PC-9 (cell line): ENCODE data around the gene OBSL1. TPM values are rescaled to one million over a fixed set of nuclear protein-coding genes. Genes with fewer than 3 reads are reported as not detected.

Experiments
- BruUV-seq: library from RNA; stranded (reverse); fragments of 400-500 nt; replicated peaks from 2 replicates; lab custom pipeline; 2021; lab: Mats Ljungman, UMichigan
- CTCF ChIA-PET: fragments of 300-600 bp; sonication (Branson Sonifier 250); formaldehyde crosslinking; loops from one replicate; lab custom pipeline; 2022; ENCODE audit warnings: antibody characterized with exemption; lab: Charles Lee
- POLR2A ChIA-PET: fragments of 300-600 bp; sonication (Branson Sonifier 250); formaldehyde crosslinking; loops from one replicate; lab custom pipeline; 2022; ENCODE audit warnings: antibody characterized with exemption; ENCODE audit not compliant: unreplicated experiment; lab: Charles Lee
- DNase-seq, 2 experiments: peaks; one replicate each; pipeline versions ENCODE4 v3.0.0 to v3.0.0-alpha.2; 2015 to 2022; ENCODE audit warnings: mixed read lengths in 1 of 2
- H2AFZ ChIP-seq: fragments of 200-600 bp; sonication (generic); 2 replicates; pipeline ENCODE4 v1.8.1; 2017; ENCODE audit warnings: antibody characterized with exemption
- H3F3A ChIP-seq: fragments of 200-600 bp; sonication (generic); 2 replicates; pipeline ENCODE4 v1.8.1; 2017; ENCODE audit warnings: antibody characterized with exemption, mild to moderate bottlenecking, low read depth; ENCODE audit not compliant: insufficient read depth
- H3K27ac ChIP-seq: fragments of 200-600 bp; sonication (generic); 2 replicates; pipeline ENCODE4 v1.6.1; 2016; ENCODE audit warnings: mixed run types
- H3K27me3 ChIP-seq: fragments of 200-600 bp; sonication (generic); 2 replicates; pipeline ENCODE4 v1.6.1; 2016; ENCODE audit warnings: low read depth, mixed run types; ENCODE audit not compliant: insufficient read depth
- H3K36me3 ChIP-seq: fragments of 200-600 bp; sonication (generic); 2 replicates; pipeline ENCODE4 v1.6.1; 2016; ENCODE audit warnings: low read depth, mixed run types
- H3K4me1 ChIP-seq: fragments of 200-600 bp; sonication (generic); replicated peaks from 2 replicates; pipeline ENCODE4 v1.6.1; 2016; ENCODE audit warnings: mixed run types; ENCODE audit not compliant: insufficient read depth
- H3K4me2 ChIP-seq: fragments of 200-600 bp; sonication (generic); 2 replicates; pipeline ENCODE4 v1.6.1; 2017; ENCODE audit warnings: mixed run types
- H3K4me3 ChIP-seq: fragments of 200-600 bp; sonication (generic); 2 replicates; pipeline ENCODE4 v1.6.1; 2016; ENCODE audit warnings: mixed run types
- H3K79me2 ChIP-seq: fragments of 200-600 bp; sonication (generic); 2 replicates; pipeline ENCODE4 v1.6.1; 2017; ENCODE audit warnings: low read depth, mixed run types
- H3K9me2 ChIP-seq: fragments of 200-600 bp; sonication (generic); 2 replicates; pipeline ENCODE4 v1.8.1; 2017; ENCODE audit warnings: mild to moderate bottlenecking; ENCODE audit not compliant: insufficient read depth
- H3K9me3 ChIP-seq: fragments of 200-600 bp; sonication (generic); 2 replicates; pipeline ENCODE4 v1.8.1; 2016; ENCODE audit warnings: low read depth; ENCODE audit not compliant: insufficient read depth
- H4K20me1 ChIP-seq: fragments of 200-600 bp; sonication (generic); 2 replicates; pipeline ENCODE4 v1.8.1; 2017; ENCODE audit not compliant: insufficient read depth
- EZH2 ChIP-seq: fragments of 200-600 bp; sonication (generic); IDR thresholded peaks from 2 replicates; pipeline ENCODE4 v1.8.0; 2017; ENCODE audit warnings: antibody characterized with exemption, low read depth
- intact Hi-C: fragments of 100-400 bp; cut with micrococcal nuclease; formaldehyde crosslinking; loops from one replicate; pipeline ENCODE4 v1.10.0; 2022; ENCODE audit not compliant: unreplicated experiment
- total RNA-seq: library from RNA; stranded (reverse); gene quantifications from 2 replicates; pipeline ENCODE4 v1.2.3, GENCODE V29; 2021
- TF ChIP-seq, protein P1 (sequence below): fragments of 200-600 bp; sonication (generic); conservative IDR thresholded peaks from 2 replicates; pipeline ENCODE4 v1.6.1; 2017; ENCODE audit warnings: mixed run types, antibody characterized with exemption, mild to moderate bottlenecking, moderate library complexity

The OBSL1 gene
- total RNA-seq, 1 experiment from 2014 or later = 110 TPM

DNA sequence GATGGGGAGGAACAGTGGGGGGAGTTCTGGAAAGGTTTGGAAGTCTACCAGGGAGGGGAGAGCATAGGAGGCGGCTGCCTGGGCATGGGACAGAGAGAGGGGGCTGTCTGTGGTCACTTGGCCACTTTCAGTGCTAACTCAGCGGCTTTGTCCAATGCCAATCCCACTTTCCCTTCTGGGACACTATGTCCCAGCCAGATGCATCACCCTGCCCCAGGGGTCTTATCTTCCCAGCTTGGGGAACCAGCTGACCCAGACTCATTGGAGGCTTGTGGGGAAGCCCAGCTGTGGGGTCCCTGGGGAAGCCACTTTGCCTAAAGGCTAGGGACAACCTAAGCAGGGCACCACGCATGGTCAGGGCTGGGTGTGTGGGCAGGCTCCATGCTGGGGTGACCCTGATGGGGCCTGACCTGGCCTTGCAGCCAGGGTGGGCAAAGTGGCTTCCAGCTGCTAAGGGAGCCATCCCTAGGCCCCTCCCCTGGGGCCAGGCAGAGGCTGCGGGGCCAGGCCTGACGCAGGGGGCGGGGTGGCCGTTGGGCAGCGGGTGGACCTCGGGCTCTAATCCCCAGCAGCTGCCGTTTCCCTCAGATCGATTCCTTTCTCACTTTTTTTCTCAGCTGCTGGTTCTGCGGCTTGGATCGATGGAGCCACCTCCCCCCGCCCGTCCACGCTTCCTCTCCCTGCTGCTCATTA is 58.7 kb downstream of the OBSL1 start:
- Histone ChIP-seq H3K36me3 (no peaks in the 10 kb centered on the region), H3K9me3 (no peaks in the 10 kb centered on the region), H4K20me1 (no peaks in the 10 kb centered on the region), H3K4me2 (no peak overlapping the region), H3K79me2 (no peaks in the 10 kb centered on the region), H3K27ac (no peak overlapping the region), H3K27me3 (peaks cover 74% of the 10 kb centered on the region), H3K4me1 (no peaks in the 10 kb centered on the region), H2AFZ (no peak overlapping the region), H3F3A (no peaks in the 10 kb centered on the region), H3K4me3 (no peak overlapping the region), H3K9me2 (no peaks in the 10 kb centered on the region)
- intact Hi-C loops = no loop called here
- DNase-seq = no peak
- BruUV-seq = no TSS peak
- POLR2A ChIA-PET = no interaction called here
- TF ChIP-seq EZH2 = no peak
- TF ChIP-seq, protein P1, sequence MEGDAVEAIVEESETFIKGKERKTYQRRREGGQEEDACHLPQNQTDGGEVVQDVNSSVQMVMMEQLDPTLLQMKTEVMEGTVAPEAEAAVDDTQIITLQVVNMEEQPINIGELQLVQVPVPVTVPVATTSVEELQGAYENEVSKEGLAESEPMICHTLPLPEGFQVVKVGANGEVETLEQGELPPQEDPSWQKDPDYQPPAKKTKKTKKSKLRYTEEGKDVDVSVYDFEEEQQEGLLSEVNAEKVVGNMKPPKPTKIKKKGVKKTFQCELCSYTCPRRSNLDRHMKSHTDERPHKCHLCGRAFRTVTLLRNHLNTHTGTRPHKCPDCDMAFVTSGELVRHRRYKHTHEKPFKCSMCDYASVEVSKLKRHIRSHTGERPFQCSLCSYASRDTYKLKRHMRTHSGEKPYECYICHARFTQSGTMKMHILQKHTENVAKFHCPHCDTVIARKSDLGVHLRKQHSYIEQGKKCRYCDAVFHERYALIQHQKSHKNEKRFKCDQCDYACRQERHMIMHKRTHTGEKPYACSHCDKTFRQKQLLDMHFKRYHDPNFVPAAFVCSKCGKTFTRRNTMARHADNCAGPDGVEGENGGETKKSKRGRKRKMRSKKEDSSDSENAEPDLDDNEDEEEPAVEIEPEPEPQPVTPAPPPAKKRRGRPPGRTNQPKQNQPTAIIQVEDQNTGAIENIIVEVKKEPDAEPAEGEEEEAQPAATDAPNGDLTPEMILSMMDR = no peak
- CTCF ChIA-PET = interaction anchor here (0.5 kb wide), 1 partner anchor 102 kb away, joined by 5 read pairs; no protein-coding TSS in a partner anchor

DNA sequence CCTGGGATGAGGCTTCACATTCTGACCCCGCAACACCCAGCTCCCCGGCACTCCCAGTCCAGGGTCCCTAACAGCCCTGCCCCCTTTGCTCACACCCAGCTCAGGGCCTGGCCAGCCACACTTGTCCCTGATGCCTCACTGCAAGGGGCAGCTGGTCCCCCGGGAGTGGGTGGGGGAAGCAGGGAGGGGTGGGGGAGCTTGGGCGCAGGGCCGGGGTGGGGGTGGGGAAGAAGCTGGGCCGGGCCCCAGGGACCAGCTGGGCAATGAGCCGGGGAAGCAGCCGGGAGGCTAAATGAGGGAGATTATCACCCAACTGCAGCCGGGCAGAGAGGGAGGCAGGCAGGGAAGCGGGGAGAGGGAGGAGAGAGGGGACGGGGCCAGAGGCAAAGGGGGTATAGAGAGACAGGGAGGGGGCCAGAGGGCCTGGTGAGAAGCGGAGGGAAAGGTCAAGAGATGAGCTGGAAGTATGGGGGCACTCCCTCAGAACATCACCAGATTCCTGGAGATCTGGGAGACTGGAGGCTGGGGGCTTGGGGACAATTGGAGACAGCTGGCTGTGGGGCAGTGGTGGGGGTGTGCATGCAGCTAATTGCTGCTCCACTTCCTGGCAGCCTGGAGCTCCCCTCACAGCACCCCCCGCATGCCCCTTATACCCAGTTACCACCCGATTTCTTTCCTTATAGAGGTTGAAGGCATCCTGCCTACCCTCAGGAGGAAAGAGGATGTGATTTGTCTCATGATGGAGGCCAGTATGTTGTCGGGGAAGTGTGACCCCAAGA is 59.6 kb downstream of the OBSL1 start:
- H3K9me2 ChIP-seq = no peaks in the 10 kb centered on the region
- H2AFZ ChIP-seq = no peak overlapping the region
- no peak overlapping the region for H3K27ac ChIP-seq
- intact Hi-C loops = no loop called here
- no peaks in the 10 kb centered on the region for H4K20me1 ChIP-seq
- ChIA-PET CTCF (interaction anchor here (0.6 kb wide), 3 partner anchors 19 to 30 kb away, joined by 3 to 4 read pairs (median 4); no protein-coding TSS in a partner anchor), POLR2A (interaction anchor here (0.7 to 0.8 kb wide), 3 partner anchors 9 to 1250 kb away, joined by 3 to 6 read pairs (median 3); no protein-coding TSS in a partner anchor)
- peaks cover 65% of the 10 kb centered on the region for H3K27me3 ChIP-seq
- H3K4me1 ChIP-seq = no peaks in the 10 kb centered on the region
- H3K36me3 ChIP-seq = no peaks in the 10 kb centered on the region
- BruUV-seq = no TSS peak
- no peak for DNase-seq
- no peak overlapping the region for H3K4me3 ChIP-seq
- TF ChIP-seq, protein P1 = no peak
- TF ChIP-seq EZH2 = no peak
- no peaks in the 10 kb centered on the region for H3K9me3 ChIP-seq
- no peak overlapping the region for H3K4me2 ChIP-seq
- no peaks in the 10 kb centered on the region for H3F3A ChIP-seq
- no peaks in the 10 kb centered on the region for H3K79me2 ChIP-seq

DNA sequence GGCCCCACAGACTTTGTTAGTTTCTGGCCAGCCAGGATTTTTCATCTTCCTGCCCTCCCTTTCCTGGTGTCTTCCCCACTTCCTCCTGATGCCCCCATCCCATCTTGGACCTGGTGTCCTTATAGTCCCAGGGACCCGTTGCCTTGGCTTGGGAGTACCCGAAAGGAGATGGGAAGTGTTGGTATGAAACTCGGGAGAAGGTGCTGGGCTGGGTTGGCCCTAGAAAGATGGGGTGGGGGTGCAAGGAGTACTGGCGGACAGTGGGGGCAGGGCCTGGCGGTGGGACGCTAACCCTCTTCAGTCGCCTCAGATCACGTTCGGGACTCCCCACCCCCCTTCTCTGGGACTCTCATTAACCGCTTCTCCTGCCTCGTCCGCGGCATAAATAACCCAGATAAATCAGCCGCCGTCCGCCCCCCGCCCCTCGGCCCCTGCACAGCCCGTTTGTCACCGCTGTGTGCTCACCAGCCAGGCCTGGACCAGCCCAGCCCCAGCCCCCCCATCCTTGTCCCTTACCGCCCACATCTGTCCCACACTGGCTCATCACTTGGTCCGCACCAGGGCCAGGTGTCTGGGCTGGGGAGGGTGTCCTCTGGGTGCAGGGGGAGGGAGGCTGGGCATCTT is 60.7 kb downstream of the OBSL1 start:
- BruUV-seq = no TSS peak
- Histone ChIP-seq H3K79me2 (no peaks in the 10 kb centered on the region), H3K4me1 (no peaks in the 10 kb centered on the region), H2AFZ (no peak overlapping the region), H3K4me3 (no peak overlapping the region; the same call in 1 of the 2 replicates), H3K9me3 (no peaks in the 10 kb centered on the region), H3K36me3 (no peaks in the 10 kb centered on the region), H3F3A (no peaks in the 10 kb centered on the region), H3K4me2 (peak overlapping the region; percentile 82), H3K27ac (no peak overlapping the region), H3K9me2 (no peaks in the 10 kb centered on the region), H3K27me3 (peaks cover 54% of the 10 kb centered on the region), H4K20me1 (no peaks in the 10 kb centered on the region)
- TF ChIP-seq, protein P1 = peak; percentile 15; the same call in 1 of the 2 replicates
- no peak for TF ChIP-seq EZH2
- ChIA-PET POLR2A (interaction anchor here (0.7 kb wide), 1 partner anchor 1904 kb away, joined by 4 read pairs; no protein-coding TSS in a partner anchor), CTCF (interaction anchor here (0.6 to 1.6 kb wide), 9 partner anchors 10 to 1554 kb away, joined by 3 to 19 read pairs (median 6); partner anchors contain the start of gene GMPPA)
- intact Hi-C loops = no loop called here
- DNase-seq = no peak
